ENCODE results near the gene CDKAL1. TPM values are rescaled to one million over a fixed set of nuclear protein-coding genes. Genes with fewer than 3 reads are reported as not detected.

CDKAL1 gene
- total and polyA plus RNA-seq, 9 of the 15 experiments (the other 6 are each of a cell fraction or from before 2014, with no cell fraction given) = 11.2 to 36.3 (median 20.1) TPM

- no peak for TF ChIP-seq TSHZ1 (CRISPR knock-in tag; IDR thresholded peaks at IDR 0.05)
- TF ChIP-seq SMC3 (conservative IDR thresholded peaks at IDR 0.05; ENCODE audit: insufficient read depth, low read depth, low read length) = no peak
- no peak for TF ChIP-seq BHLHE40 (IDR thresholded peaks at IDR 0.05; ENCODE audit: low read length)
- no peak for TF ChIP-seq CEBPG (CRISPR knock-in tag; IDR thresholded peaks at IDR 0.05)
- peak; percentile 39 to 72; a peak in 2 of 4 replicates for TF ChIP-seq CEBPG (tag; conservative IDR thresholded peaks at IDR 0.05 in 1 of 2, IDR thresholded peaks at IDR 0.05 in 1 of 2)
- no peak for TF ChIP-seq DIDO1 (tag; IDR thresholded peaks at IDR 0.05; ENCODE audit: low read depth)
- no peak for TF ChIP-seq ZNF79 (CRISPR knock-in tag; IDR thresholded peaks at IDR 0.05; ENCODE audit: low read depth)
- no peak for TF ChIP-seq HDAC6 (IDR thresholded peaks at IDR 0.05; ENCODE audit: low read depth, low read length)
- no peak for TF ChIP-seq CHD1 (IDR thresholded peaks at IDR 0.05; ENCODE audit: low read length)
Observed at GRCh38 chr6:20657274-20657800, 123.1 kb downstream of the CDKAL1 start (continued).

All from K562 (cell line).